NCI-H345 (cell line): Measurements from ENCODE around the gene ENHO.

Experiments
- DNase-seq: peaks from one replicate; lab custom pipeline; 2025; lab: John Stamatoyannopoulos, UW

ENHO gene

GRCh38 chr9:34475097-34475496 lies 47.7 kb downstream of the ENHO start:
- DNase-seq, result no peak
